ENCODE measurements around the gene FAM13A.

Gene FAM13A

GRCh38 chr4:88827442-88827841 lies 229.5 kb downstream of the FAM13A start:
- H3K27ac ChIP-seq = no peak overlapping the region
- TF ChIP-seq, protein P1, sequence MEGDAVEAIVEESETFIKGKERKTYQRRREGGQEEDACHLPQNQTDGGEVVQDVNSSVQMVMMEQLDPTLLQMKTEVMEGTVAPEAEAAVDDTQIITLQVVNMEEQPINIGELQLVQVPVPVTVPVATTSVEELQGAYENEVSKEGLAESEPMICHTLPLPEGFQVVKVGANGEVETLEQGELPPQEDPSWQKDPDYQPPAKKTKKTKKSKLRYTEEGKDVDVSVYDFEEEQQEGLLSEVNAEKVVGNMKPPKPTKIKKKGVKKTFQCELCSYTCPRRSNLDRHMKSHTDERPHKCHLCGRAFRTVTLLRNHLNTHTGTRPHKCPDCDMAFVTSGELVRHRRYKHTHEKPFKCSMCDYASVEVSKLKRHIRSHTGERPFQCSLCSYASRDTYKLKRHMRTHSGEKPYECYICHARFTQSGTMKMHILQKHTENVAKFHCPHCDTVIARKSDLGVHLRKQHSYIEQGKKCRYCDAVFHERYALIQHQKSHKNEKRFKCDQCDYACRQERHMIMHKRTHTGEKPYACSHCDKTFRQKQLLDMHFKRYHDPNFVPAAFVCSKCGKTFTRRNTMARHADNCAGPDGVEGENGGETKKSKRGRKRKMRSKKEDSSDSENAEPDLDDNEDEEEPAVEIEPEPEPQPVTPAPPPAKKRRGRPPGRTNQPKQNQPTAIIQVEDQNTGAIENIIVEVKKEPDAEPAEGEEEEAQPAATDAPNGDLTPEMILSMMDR (conservative IDR thresholded peaks at IDR 0.05) = no peak

DNA sequence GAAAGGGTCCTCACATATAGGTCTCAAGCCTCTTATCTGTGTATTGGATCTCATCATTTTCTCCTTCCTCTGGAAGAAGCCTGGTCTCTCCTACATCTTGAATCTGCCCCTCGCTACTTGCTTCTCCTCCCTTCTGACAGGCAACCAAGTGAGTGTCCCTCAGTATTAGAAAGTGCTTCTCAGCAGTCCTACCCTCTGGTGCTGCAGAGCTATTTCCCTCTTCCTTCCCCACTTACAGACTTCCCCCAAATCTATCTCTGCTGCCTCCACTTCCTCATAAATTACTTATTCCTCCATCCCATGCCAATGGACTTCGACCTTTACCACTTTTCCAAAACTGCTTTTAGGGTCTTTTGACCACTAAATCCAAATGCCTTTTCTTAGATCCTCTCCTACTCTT lies 230.2 kb downstream of the FAM13A start:
- H3K27ac ChIP-seq = no peak overlapping the region
- TF ChIP-seq, protein P1 (conservative IDR thresholded peaks at IDR 0.05) = no peak

GRCh38 chr4:88825931-88826330 lies 231.1 kb downstream of the FAM13A start:
- TF ChIP-seq, protein P1 (conservative IDR thresholded peaks at IDR 0.05) = no peak
- no peak overlapping the region for H3K27ac ChIP-seq

- H3K27ac ChIP-seq = peak overlapping the region; percentile 84
- TF ChIP-seq, protein P1 (conservative IDR thresholded peaks at IDR 0.05) = no peak
Measured at GRCh38 chr4:88823058-88823919, 233.7 kb downstream of the FAM13A start.

DNA sequence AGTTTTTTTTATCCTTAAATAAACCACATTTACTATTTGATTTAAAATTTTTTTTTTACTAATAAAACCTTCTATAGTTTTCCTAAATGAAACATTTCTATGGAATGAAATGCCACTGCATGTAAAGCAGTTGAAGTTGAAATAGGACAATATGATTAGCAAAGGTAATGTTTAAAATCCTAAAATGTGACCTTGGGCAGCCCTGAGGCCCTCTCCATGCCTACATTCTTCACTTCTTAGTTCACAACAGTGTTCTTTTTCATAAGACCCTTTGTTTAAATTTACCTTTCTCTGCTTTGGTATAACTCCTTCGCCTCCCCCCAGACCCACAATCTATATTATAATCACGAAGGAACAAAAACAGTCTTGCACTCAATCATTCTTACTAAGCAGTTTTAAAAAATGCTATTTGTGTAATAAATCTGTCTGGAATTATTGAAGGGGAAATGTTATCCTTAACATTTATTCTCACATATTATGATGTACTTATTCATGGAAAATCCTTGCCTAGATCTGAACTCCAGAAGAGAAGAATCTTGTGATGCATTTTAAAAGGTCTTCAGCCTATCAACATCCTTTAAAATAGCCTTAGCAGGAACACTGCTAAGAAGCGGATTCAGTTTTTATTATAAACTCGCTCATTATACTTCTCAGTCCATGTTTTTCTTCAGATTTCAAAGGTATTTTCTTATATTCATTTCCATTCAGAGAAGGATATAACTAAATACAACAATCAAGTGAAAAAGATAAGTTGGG lies 234.8 kb downstream of the FAM13A start:
- TF ChIP-seq, protein P1 (conservative IDR thresholded peaks at IDR 0.05) = no peak
- H3K27ac ChIP-seq = peak overlapping the region; percentile 84

- TF ChIP-seq, protein P1 (conservative IDR thresholded peaks at IDR 0.05) = no peak
- H3K27ac ChIP-seq = peak overlapping the region; percentile 84
Measured at GRCh38 chr4:88821522-88821921, 235.5 kb downstream of the FAM13A start.

DNA sequence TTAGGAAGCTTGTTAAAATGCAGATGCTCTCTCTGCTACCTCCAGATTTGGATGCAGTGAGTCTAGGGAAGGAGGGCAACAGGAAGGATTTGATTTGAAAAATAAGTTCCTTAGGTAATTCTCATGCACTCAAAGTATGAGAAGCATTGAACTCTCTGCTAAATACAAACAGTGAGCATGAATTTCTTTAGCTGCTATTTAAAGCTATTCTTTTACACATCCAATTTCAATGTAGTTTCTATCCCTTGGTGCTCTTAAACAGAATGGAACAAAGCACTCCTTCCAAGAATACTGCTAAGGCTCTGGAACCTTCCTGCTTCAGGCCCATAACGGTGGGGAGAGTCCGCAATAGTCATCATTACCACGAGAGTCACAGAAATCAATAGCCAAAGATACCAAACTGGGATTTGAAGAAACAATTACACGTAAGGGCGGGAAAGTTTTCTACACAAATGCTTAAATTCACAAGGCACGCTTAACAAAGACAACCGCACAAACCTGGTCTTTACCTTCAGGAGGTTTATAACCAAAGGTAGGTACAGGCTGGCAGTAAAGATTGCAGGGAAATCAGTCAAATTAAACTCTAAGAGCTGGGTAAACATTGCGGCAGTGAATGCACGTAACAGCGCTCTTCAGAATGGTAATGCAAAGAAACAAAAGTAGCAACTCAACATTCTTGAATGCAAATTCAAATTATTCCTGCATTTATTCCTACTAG lies 236.1 kb downstream of the FAM13A start:
- peak overlapping the region; percentile 84 for H3K27ac ChIP-seq
- TF ChIP-seq, protein P1 (conservative IDR thresholded peaks at IDR 0.05) = no peak
